ENCODE data around the gene AVPI1.
A peak's percentile ranks its signal among the peaks of the same experiment; 100 is the strongest.

Gene AVPI1

GRCh38 chr10:97632949-97633884 lies 53.8 kb downstream of the AVPI1 start, which contains the start of gene MORN4:
Gene MORN4, minus strand, starts transcription at chr10:97633500. Its CDS starts 13,847 bp downstream, at chr10:97619653.
- Histone ChIP-seq H3K9me3 (ENCODE audit: severe bottlenecking) (no peaks in the 10 kb centered on the region), H3K27ac (ENCODE audit: poor library complexity, severe bottlenecking) (peak within 1 kb of the TSS; percentile 40), H3K4me1 (ENCODE audit: insufficient read depth, poor library complexity, severe bottlenecking) (peaks cover 3% of the 10 kb centered on the region), H3K36me3 (ENCODE audit: low read depth) (no peaks in the 10 kb centered on the region), H3K27me3 (ENCODE audit: insufficient read depth, poor library complexity, severe bottlenecking) (no peaks in the 10 kb centered on the region), H3K4me3 (ENCODE audit: severe bottlenecking) (peak within 1 kb of the TSS; percentile 88)
- peak; percentile 96 for DNase-seq (ENCODE audit: low spot score)
- TF ChIP-seq CTCF (IDR thresholded peaks at IDR 0.05; ENCODE audit: poor library complexity, severe bottlenecking), result no peak
- peak; percentile 98 for ATAC-seq (ENCODE audit: low read depth)

GRCh38 chr10:97631098-97631497 lies 55.9 kb downstream of the AVPI1 start:
- Histone ChIP-seq H3K27ac (ENCODE audit: poor library complexity, severe bottlenecking) (no peak overlapping the region), H3K4me3 (ENCODE audit: severe bottlenecking) (no peak overlapping the region), H3K9me3 (ENCODE audit: severe bottlenecking) (no peaks in the 10 kb centered on the region), H3K36me3 (ENCODE audit: low read depth) (no peaks in the 10 kb centered on the region), H3K27me3 (ENCODE audit: insufficient read depth, poor library complexity, severe bottlenecking) (no peaks in the 10 kb centered on the region), H3K4me1 (ENCODE audit: insufficient read depth, poor library complexity, severe bottlenecking) (peaks cover 3% of the 10 kb centered on the region)
- ATAC-seq (ENCODE audit: low read depth) (no peak), DNase-seq (ENCODE audit: low spot score) (no peak)
- TF ChIP-seq CTCF (IDR thresholded peaks at IDR 0.05; ENCODE audit: poor library complexity, severe bottlenecking), result no peak

GRCh38 chr10:97629289-97629688 lies 57.8 kb downstream of the AVPI1 start:
- TF ChIP-seq CTCF (IDR thresholded peaks at IDR 0.05; ENCODE audit: poor library complexity, severe bottlenecking), result no peak

GRCh38 chr10:97628228-97628627 lies 58.8 kb downstream of the AVPI1 start:
- Histone ChIP-seq H3K27me3 (ENCODE audit: insufficient read depth, poor library complexity, severe bottlenecking) (no peaks in the 10 kb centered on the region), H3K4me1 (ENCODE audit: insufficient read depth, poor library complexity, severe bottlenecking) (peaks cover 3% of the 10 kb centered on the region), H3K36me3 (ENCODE audit: low read depth) (no peaks in the 10 kb centered on the region), H3K4me3 (ENCODE audit: severe bottlenecking) (no peak overlapping the region), H3K9me3 (ENCODE audit: severe bottlenecking) (no peaks in the 10 kb centered on the region), H3K27ac (ENCODE audit: poor library complexity, severe bottlenecking) (no peak overlapping the region)
- TF ChIP-seq CTCF (IDR thresholded peaks at IDR 0.05; ENCODE audit: poor library complexity, severe bottlenecking), result no peak
- ATAC-seq (ENCODE audit: low read depth) (no peak), DNase-seq (ENCODE audit: low spot score) (no peak)

More at GRCh38 chr10:97629289-97629688, 57.8 kb downstream of the AVPI1 start:
- ATAC-seq (ENCODE audit: low read depth), result no peak
- no peaks in the 10 kb centered on the region for H3K27me3 ChIP-seq (ENCODE audit: insufficient read depth, poor library complexity, severe bottlenecking)
- no peak overlapping the region for H3K4me3 ChIP-seq (ENCODE audit: severe bottlenecking)
- no peak overlapping the region for H3K27ac ChIP-seq (ENCODE audit: poor library complexity, severe bottlenecking)
- H3K4me1 ChIP-seq (ENCODE audit: insufficient read depth, poor library complexity, severe bottlenecking), result peaks cover 3% of the 10 kb centered on the region
- no peaks in the 10 kb centered on the region for H3K36me3 ChIP-seq (ENCODE audit: low read depth)
- no peaks in the 10 kb centered on the region for H3K9me3 ChIP-seq (ENCODE audit: severe bottlenecking)
- no peak for DNase-seq (ENCODE audit: low spot score)

- Histone ChIP-seq H3K4me3 (ENCODE audit: severe bottlenecking) (no peak overlapping the region), H3K36me3 (ENCODE audit: low read depth) (no peaks in the 10 kb centered on the region), H3K27ac (ENCODE audit: poor library complexity, severe bottlenecking) (no peak overlapping the region), H3K9me3 (ENCODE audit: severe bottlenecking) (no peaks in the 10 kb centered on the region), H3K27me3 (ENCODE audit: insufficient read depth, poor library complexity, severe bottlenecking) (no peaks in the 10 kb centered on the region), H3K4me1 (ENCODE audit: insufficient read depth, poor library complexity, severe bottlenecking) (peaks cover 3% of the 10 kb centered on the region)
- no peak for DNase-seq (ENCODE audit: low spot score)
- ATAC-seq (ENCODE audit: low read depth), result no peak
- TF ChIP-seq CTCF (IDR thresholded peaks at IDR 0.05; ENCODE audit: poor library complexity, severe bottlenecking), result no peak
Measured at GRCh38 chr10:97627731-97628130, 59.3 kb downstream of the AVPI1 start.
